ENCODE measurements around the gene UGT2B7.

- TF ChIP-seq, protein P1, sequence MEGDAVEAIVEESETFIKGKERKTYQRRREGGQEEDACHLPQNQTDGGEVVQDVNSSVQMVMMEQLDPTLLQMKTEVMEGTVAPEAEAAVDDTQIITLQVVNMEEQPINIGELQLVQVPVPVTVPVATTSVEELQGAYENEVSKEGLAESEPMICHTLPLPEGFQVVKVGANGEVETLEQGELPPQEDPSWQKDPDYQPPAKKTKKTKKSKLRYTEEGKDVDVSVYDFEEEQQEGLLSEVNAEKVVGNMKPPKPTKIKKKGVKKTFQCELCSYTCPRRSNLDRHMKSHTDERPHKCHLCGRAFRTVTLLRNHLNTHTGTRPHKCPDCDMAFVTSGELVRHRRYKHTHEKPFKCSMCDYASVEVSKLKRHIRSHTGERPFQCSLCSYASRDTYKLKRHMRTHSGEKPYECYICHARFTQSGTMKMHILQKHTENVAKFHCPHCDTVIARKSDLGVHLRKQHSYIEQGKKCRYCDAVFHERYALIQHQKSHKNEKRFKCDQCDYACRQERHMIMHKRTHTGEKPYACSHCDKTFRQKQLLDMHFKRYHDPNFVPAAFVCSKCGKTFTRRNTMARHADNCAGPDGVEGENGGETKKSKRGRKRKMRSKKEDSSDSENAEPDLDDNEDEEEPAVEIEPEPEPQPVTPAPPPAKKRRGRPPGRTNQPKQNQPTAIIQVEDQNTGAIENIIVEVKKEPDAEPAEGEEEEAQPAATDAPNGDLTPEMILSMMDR (conservative IDR thresholded peaks at IDR 0.05 in 1 of 2, IDR thresholded peaks at IDR 0.05 in 1 of 2; ENCODE audit: low read depth in 1 of 2, low read length in 2 of 2): no peak
- no peak for TF ChIP-seq EZH2 (IDR thresholded peaks at IDR 0.05; ENCODE audit: low read length, missing control alignments)
Measured at GRCh38 chr4:69060651-69061308, 35.5 kb upstream of the UGT2B7 start.

Measured in fibroblast of lung (primary cell).